ENCODE measurements around the gene CD2BP2. TPM values are rescaled to one million over a fixed set of nuclear protein-coding genes. Genes with fewer than 3 reads are reported as not detected.

The CD2BP2 gene
- total and polyA plus RNA-seq, 2 of the 13 experiments (the other 11 are each of a cell fraction or from before 2014, with no cell fraction given) = 24.9 to 54.6 TPM

DNA sequence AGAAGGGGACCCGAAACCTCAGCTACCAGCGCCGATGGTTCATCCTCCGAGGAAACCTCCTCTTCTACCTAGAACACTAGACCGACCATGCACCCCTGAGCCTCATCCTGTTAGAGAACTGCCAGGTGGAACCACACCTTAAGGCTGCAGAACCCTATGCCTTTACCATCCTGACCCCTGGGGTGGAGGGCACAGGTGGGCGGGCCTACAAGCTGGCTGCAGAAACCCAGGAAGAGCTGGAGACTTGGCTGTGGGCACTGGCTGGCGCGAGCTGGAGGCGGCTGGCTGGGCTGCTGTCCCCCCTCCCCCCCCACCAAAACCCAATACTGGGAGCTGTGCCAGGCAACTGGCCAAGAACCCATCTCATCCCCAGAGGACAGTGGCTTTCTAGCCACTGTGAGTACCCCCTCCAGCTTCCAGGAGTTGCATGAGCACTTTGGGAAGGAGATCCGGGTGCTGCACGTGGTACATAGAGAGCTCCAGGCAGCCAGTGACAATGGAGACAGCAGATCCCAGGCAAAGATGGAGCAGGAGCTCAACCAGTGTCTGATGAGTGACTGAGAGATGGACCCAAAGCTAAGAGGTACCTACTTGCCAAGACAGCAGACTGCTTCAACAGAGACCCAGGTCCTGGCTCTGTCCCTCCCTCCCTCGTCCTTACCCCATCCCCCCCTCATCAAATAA lies 1.4 kb upstream of the CD2BP2 start (continued):
- no peak for TF ChIP-seq ZNF34 (CRISPR knock-in tag; IDR thresholded peaks at IDR 0.05; ENCODE audit: borderline replicate concordance)
- no peak for TF ChIP-seq RBM39 (IDR thresholded peaks at IDR 0.05; ENCODE audit: low read depth, low read length, poor library complexity, severe bottlenecking)
- TF ChIP-seq FOXC1 (CRISPR knock-in tag; IDR thresholded peaks at IDR 0.05; ENCODE audit: borderline replicate concordance) = no peak
- no peak for TF ChIP-seq RERE (CRISPR knock-in tag; IDR thresholded peaks at IDR 0.05; ENCODE audit: low read depth)
- no peak for TF ChIP-seq ZNF841 (CRISPR knock-in tag; IDR thresholded peaks at IDR 0.05; ENCODE audit: borderline replicate concordance)
- TF ChIP-seq ZGPAT (CRISPR knock-in tag; IDR thresholded peaks at IDR 0.05) = no peak
- TF ChIP-seq ZNF138 (CRISPR knock-in tag; IDR thresholded peaks at IDR 0.05; ENCODE audit: low read depth) = 0 out of 2 replicates have a peak, but pooled peaks have one; percentile 19
- no peak for TF ChIP-seq TRIM22 (IDR thresholded peaks at IDR 0.05)
- TF ChIP-seq NFRKB (IDR thresholded peaks at IDR 0.05) = no peak
- TF ChIP-seq KLF16 (CRISPR knock-in tag; IDR thresholded peaks at IDR 0.05) = no peak
- TF ChIP-seq RFXANK (CRISPR knock-in tag; IDR thresholded peaks at IDR 0.05) = no peak
- TF ChIP-seq FOXO1 (CRISPR knock-in tag; IDR thresholded peaks at IDR 0.05) = no peak
- TF ChIP-seq, protein P1, sequence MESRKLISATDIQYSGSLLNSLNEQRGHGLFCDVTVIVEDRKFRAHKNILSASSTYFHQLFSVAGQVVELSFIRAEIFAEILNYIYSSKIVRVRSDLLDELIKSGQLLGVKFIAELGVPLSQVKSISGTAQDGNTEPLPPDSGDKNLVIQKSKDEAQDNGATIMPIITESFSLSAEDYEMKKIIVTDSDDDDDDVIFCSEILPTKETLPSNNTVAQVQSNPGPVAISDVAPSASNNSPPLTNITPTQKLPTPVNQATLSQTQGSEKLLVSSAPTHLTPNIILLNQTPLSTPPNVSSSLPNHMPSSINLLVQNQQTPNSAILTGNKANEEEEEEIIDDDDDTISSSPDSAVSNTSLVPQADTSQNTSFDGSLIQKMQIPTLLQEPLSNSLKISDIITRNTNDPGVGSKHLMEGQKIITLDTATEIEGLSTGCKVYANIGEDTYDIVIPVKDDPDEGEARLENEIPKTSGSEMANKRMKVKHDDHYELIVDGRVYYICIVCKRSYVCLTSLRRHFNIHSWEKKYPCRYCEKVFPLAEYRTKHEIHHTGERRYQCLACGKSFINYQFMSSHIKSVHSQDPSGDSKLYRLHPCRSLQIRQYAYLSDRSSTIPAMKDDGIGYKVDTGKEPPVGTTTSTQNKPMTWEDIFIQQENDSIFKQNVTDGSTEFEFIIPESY (CRISPR knock-in tag; IDR thresholded peaks at IDR 0.05) = peak; percentile 77
- no peak for TF ChIP-seq ZIK1 (CRISPR knock-in tag; IDR thresholded peaks at IDR 0.05; ENCODE audit: borderline replicate concordance, low read depth)
- TF ChIP-seq, protein P2, sequence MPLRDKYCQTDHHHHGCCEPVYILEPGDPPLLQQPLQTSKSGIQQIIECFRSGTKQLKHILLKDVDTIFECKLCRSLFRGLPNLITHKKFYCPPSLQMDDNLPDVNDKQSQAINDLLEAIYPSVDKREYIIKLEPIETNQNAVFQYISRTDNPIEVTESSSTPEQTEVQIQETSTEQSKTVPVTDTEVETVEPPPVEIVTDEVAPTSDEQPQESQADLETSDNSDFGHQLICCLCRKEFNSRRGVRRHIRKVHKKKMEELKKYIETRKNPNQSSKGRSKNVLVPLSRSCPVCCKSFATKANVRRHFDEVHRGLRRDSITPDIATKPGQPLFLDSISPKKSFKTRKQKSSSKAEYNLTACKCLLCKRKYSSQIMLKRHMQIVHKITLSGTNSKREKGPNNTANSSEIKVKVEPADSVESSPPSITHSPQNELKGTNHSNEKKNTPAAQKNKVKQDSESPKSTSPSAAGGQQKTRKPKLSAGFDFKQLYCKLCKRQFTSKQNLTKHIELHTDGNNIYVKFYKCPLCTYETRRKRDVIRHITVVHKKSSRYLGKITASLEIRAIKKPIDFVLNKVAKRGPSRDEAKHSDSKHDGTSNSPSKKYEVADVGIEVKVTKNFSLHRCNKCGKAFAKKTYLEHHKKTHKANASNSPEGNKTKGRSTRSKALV (CRISPR knock-in tag; IDR thresholded peaks at IDR 0.05) = no peak
- 0 out of 2 replicates have a peak, but pooled peaks have one; percentile 18 for TF ChIP-seq SP4 (CRISPR knock-in tag; IDR thresholded peaks at IDR 0.05)
- TF ChIP-seq ZNF576 (CRISPR knock-in tag; IDR thresholded peaks at IDR 0.05) = no peak
